ENCODE data around the gene IQSEC1. TPM values are rescaled to one million over a fixed set of nuclear protein-coding genes. Genes with fewer than 3 reads are reported as not detected.

IQSEC1 gene
- total and polyA plus RNA-seq, 10 of the 15 experiments (the other 5 are each of a cell fraction or from before 2014, with no cell fraction given): 0.92 to 55.2 (median 8.5) TPM

DNA sequence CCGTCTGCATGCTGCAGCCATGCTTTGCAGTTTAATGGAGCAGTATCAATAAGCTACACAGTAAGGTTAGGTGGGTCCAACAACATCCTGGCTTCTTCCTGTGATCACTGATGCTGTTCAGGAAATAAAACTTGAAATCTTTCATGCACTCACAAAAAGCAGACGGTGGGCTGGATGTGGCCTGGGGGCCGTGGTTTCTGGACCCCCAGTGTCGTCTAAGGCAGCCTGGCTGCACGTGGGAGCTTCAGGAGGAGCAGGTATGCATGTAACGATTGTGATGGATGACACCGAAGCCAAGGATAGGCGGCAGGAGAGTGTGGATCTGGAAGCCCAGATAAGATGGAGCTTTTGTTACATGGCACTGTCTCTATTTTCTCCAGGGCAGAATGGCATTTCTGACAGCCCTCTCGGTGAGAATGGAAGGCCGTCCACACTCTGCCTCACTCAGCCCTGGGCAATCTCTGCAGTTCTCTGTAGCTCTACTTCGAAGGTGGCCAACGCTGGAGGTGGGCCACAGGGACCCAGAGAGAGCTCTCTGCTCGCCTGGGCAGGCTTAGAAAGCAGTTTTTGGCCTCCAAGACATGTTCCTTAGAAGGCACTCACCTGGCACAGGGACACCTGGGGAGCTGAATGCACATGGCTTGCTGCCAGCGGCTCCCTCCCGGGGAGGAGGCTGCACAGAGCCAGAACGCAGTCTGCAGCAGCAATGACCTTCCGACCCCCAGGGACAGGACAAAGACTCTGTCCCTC lies 46.4 kb upstream of the IQSEC1 start (continued):
- TF ChIP-seq, protein P1, sequence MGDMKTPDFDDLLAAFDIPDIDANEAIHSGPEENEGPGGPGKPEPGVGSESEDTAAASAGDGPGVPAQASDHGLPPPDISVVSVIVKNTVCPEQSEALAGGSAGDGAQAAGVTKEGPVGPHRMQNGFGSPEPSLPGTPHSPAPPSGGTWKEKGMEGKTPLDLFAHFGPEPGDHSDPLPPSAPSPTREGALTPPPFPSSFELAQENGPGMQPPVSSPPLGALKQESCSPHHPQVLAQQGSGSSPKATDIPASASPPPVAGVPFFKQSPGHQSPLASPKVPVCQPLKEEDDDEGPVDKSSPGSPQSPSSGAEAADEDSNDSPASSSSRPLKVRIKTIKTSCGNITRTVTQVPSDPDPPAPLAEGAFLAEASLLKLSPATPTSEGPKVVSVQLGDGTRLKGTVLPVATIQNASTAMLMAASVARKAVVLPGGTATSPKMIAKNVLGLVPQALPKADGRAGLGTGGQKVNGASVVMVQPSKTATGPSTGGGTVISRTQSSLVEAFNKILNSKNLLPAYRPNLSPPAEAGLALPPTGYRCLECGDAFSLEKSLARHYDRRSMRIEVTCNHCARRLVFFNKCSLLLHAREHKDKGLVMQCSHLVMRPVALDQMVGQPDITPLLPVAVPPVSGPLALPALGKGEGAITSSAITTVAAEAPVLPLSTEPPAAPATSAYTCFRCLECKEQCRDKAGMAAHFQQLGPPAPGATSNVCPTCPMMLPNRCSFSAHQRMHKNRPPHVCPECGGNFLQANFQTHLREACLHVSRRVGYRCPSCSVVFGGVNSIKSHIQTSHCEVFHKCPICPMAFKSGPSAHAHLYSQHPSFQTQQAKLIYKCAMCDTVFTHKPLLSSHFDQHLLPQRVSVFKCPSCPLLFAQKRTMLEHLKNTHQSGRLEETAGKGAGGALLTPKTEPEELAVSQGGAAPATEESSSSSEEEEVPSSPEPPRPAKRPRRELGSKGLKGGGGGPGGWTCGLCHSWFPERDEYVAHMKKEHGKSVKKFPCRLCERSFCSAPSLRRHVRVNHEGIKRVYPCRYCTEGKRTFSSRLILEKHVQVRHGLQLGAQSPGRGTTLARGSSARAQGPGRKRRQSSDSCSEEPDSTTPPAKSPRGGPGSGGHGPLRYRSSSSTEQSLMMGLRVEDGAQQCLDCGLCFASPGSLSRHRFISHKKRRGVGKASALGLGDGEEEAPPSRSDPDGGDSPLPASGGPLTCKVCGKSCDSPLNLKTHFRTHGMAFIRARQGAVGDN (IDR thresholded peaks at IDR 0.05): no peak
- TF ChIP-seq, protein P2, sequence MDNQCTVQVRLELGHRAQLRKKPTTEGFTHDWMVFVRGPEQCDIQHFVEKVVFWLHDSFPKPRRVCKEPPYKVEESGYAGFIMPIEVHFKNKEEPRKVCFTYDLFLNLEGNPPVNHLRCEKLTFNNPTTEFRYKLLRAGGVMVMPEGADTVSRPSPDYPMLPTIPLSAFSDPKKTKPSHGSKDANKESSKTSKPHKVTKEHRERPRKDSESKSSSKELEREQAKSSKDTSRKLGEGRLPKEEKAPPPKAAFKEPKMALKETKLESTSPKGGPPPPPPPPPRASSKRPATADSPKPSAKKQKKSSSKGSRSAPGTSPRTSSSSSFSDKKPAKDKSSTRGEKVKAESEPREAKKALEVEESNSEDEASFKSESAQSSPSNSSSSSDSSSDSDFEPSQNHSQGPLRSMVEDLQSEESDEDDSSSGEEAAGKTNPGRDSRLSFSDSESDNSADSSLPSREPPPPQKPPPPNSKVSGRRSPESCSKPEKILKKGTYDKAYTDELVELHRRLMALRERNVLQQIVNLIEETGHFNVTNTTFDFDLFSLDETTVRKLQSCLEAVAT (IDR thresholded peaks at IDR 0.05): no peak
- TF ChIP-seq BCL11A (IDR thresholded peaks at IDR 0.05; ENCODE audit: low read depth, low read length): no peak
- no peak for TF ChIP-seq GABPA (IDR thresholded peaks at IDR 0.05; ENCODE audit: low read depth)
- no peak for TF ChIP-seq SUZ12 (IDR thresholded peaks at IDR 0.05; ENCODE audit: unreplicated experiment)
- no peak for TF ChIP-seq SMC3 (IDR thresholded peaks at IDR 0.05; ENCODE audit: borderline replicate concordance, low read length)
- TF ChIP-seq, protein P3, sequence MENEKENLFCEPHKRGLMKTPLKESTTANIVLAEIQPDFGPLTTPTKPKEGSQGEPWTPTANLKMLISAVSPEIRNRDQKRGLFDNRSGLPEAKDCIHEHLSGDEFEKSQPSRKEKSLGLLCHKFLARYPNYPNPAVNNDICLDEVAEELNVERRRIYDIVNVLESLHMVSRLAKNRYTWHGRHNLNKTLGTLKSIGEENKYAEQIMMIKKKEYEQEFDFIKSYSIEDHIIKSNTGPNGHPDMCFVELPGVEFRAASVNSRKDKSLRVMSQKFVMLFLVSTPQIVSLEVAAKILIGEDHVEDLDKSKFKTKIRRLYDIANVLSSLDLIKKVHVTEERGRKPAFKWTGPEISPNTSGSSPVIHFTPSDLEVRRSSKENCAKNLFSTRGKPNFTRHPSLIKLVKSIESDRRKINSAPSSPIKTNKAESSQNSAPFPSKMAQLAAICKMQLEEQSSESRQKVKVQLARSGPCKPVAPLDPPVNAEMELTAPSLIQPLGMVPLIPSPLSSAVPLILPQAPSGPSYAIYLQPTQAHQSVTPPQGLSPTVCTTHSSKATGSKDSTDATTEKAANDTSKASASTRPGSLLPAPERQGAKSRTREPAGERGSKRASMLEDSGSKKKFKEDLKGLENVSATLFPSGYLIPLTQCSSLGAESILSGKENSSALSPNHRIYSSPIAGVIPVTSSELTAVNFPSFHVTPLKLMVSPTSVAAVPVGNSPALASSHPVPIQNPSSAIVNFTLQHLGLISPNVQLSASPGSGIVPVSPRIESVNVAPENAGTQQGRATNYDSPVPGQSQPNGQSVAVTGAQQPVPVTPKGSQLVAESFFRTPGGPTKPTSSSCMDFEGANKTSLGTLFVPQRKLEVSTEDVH (IDR thresholded peaks at IDR 0.05; ENCODE audit: low read depth, partially characterized antibody): no peak
- TF ChIP-seq, protein P4, sequence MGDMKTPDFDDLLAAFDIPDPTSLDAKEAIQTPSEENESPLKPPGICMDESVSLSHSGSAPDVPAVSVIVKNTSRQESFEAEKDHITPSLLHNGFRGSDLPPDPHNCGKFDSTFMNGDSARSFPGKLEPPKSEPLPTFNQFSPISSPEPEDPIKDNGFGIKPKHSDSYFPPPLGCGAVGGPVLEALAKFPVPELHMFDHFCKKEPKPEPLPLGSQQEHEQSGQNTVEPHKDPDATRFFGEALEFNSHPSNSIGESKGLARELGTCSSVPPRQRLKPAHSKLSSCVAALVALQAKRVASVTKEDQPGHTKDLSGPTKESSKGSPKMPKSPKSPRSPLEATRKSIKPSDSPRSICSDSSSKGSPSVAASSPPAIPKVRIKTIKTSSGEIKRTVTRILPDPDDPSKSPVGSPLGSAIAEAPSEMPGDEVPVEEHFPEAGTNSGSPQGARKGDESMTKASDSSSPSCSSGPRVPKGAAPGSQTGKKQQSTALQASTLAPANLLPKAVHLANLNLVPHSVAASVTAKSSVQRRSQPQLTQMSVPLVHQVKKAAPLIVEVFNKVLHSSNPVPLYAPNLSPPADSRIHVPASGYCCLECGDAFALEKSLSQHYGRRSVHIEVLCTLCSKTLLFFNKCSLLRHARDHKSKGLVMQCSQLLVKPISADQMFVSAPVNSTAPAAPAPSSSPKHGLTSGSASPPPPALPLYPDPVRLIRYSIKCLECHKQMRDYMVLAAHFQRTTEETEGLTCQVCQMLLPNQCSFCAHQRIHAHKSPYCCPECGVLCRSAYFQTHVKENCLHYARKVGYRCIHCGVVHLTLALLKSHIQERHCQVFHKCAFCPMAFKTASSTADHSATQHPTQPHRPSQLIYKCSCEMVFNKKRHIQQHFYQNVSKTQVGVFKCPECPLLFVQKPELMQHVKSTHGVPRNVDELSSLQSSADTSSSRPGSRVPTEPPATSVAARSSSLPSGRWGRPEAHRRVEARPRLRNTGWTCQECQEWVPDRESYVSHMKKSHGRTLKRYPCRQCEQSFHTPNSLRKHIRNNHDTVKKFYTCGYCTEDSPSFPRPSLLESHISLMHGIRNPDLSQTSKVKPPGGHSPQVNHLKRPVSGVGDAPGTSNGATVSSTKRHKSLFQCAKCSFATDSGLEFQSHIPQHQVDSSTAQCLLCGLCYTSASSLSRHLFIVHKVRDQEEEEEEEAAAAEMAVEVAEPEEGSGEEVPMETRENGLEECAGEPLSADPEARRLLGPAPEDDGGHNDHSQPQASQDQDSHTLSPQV (IDR thresholded peaks at IDR 0.05): no peak
- TF ChIP-seq JUNB (IDR thresholded peaks at IDR 0.05): no peak

All from GM12878 (cell line).